ENCODE data around the gene SLC35F3.
"Not testable (repeated sequence)": the region's sequence is repeated elsewhere in the genome, so short reads cannot be mapped to it uniquely, and the experiment has no call there.

SLC35F3 gene

DNA sequence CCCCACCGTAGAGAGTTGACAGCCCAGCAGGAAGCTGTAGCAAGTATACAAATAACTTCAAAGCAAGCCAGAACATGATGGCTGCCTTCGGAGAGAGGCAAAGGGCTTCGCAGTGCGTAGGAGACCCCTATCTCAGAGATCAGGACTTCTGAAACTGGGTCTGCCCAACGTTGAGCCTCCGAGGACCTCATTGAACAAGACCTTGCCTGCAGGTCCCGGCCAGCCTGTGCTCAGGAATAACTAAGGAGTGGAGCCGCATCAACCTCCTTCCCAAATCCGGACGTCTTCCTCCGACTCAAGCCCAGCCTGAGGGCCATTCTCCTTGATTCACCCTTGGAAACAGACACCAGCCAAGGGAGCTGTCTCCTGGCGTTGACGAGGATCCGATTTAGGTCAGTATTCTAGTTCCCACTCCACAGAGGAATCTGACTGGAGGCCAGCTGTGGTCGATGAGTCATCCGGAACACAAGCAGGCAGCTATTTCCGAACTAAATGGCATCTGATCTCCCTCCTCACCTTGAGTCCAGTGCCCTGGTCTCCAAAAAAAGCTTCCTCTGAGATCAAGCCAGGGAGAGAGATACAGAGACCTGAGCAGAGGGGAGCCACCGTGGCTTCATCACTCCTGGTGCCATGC, 302.3 kb downstream of the SLC35F3 start:
- DNase-seq = no peak

DNA sequence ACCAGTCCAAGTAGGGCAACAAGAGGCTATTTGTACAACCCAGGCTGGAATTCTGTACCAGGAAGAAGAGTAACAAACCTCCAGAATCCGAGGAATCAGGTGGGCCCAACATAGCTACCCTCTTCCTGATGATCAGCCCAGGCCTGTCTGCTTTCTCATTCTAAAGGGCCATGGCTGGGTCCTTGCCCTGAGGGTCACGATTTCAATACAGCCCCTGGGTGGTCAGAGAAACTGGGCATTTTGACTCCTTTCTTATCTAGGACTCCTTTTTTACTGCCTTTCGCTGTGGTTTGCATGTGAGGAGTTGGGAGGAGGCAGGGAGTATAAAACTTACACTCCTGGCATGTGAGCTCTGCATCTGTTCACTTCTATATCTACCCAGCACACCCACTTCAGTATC, 303.9 kb downstream of the SLC35F3 start:
- no peak for DNase-seq

DNA sequence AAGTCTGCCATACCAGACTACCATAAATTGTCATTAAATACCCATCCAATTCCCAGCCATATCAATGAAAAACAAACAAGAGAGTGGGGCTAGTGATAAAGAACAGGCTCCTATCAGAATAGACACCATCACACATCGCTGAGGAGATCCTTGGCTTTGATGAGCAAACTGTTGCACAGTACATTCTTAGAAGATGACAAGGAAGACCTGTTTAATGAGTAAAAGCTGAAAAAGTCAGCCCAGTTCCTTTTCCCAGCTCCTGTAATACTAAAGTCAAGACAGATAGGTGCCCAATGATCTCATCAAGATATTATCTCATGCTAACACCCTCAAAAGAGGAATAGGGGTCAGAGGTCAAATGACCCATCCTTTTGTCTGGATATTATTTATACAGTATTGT, 304.3 kb downstream of the SLC35F3 start:
- DNase-seq = no peak

DNA sequence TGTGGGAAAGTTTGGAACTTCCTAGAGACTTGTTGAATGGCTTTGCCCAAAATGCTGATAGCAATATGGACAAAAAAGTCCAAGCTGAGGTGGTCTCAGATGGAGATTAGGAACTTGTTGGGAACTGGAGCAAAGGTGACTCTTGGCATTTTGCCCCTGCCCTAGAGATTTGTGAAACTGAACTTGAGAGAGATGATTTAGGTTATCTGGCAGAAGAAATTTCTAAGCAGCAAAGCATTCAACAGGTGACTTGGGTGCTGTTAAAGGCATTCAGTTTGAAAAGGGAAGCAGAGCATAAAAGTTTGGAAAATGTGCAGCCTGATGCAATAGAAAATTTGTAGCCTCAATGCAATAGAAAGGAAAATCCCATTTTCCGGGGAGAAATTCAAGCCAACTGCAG, 306.0 kb downstream of the SLC35F3 start:
- DNase-seq = not testable (repeated sequence)

DNA sequence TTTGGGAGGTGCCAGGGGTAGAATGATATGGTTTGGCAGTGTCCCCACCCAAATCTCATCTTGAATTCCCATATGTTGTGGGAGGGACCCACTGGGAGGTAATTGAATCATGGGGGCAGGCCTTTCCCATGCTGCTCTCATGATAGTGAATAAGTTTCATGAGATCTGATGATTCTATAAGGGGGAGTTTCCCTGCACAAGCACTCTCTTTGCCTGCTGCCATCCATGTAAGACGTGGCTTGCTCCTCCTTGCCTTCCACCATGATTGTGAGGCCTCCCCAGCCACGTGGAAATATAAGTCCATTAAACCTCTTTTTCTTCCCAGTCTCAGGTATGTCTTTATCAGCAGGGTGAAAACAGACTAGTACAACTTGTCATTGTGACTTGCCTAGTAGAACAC, 307.4 kb downstream of the SLC35F3 start:
- DNase-seq = not testable (repeated sequence)

DNA sequence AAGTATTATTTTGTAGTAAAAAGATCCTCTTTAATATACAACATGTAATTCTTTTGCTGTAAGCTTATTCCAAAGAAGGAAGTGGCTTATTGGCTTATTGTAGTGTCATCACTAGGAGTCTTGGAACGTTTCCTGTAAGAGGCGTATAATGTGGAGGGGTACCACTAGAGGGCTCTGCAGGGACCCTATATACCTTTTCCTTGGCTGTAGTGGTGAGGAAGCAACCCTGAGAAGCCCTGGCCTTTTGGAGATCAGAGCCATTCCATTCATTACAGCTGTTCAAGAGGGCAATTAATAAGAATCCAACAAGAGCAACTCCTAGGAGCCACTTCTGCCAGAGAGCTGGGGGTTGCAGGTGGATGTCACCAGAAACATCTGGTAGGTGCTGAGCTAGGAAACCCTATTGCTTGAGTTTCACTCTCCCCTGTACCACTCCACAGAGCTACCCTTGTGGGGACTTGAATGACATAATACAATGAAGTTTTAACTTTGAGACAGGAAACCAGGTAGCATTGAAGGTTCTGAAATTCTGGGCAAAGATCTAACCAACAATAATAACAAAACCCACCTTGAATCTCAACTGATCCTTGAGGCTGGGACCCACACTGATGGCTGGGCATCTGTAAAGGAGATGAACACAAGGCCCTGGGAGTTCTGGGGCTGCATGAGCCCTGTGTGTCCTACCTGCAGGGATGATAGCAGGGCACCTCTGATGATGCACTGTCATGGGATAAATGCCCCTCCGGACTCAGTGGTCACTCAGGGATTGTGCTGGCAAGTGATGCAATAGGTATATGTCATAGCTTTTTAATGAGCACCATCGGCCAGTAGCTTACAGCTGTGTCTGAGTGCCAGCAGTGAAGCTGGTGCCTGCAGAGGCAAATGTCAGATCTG, 308.5 kb downstream of the SLC35F3 start:
- peak; percentile 12 to 79 for DNase-seq

DNA sequence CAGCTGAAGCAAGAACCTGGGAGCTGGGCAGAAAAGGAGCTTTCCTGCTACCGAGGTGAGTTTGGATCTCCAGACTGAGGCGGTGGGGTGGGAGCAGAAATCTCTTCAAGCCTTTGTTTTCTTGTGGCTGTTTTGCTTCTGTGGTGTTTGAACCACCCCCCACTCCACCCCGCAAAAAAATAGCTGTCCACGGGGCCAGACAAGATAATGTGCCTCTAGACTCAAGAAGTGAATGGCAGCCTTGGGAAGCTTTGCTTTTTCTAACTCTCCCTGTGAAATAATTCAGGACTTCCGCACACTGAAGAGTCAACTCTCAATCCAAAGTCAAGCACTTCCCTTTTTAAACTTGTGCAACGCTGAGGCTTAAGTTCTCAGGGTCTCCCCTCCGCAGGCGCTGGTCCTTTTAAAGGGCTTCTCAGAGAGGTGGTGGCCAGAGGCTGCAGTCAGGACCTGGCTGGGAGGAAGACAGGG, 309.2 kb downstream of the SLC35F3 start:
- DNase-seq = no peak

DNA sequence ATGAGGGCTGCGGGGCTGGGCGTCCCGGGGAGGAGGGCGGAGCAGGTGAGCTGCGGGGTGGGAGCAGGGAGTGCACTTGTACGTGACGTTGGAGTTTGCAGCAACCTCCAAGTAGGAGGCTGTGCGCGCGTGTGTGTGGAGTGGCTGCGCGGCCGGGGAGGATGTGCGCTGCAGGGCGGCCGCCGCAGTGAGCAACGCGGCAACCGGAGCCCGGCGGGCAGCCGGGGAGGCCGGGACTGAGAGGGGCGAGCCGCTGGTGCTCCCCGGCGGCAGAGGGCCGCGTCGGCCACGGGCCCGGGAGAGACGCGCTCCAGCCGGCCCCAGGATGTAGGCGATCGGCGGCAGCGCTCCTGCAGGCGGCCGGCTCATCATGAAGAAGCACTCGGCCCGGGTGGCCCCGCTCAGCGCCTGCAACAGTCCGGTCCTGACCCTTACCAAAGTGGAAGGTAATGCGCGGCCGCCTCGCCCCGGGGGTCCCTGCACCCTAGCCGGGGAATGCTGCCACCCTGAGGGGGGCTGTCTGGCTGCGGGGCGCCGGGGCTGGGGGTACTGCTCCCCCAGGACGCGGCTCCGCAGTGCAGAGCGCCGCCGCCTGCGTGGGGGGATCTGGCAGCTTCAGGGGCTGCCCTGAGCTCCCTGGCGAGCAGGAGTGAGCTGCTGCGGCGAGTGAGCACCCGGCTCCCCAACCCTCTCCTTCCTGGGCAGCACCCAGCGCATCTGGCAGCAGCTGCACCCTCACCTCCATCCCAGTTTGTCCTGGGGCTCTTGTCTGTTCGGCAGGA, 309.8 kb downstream of the SLC35F3 start:
- no peak for DNase-seq

DNA sequence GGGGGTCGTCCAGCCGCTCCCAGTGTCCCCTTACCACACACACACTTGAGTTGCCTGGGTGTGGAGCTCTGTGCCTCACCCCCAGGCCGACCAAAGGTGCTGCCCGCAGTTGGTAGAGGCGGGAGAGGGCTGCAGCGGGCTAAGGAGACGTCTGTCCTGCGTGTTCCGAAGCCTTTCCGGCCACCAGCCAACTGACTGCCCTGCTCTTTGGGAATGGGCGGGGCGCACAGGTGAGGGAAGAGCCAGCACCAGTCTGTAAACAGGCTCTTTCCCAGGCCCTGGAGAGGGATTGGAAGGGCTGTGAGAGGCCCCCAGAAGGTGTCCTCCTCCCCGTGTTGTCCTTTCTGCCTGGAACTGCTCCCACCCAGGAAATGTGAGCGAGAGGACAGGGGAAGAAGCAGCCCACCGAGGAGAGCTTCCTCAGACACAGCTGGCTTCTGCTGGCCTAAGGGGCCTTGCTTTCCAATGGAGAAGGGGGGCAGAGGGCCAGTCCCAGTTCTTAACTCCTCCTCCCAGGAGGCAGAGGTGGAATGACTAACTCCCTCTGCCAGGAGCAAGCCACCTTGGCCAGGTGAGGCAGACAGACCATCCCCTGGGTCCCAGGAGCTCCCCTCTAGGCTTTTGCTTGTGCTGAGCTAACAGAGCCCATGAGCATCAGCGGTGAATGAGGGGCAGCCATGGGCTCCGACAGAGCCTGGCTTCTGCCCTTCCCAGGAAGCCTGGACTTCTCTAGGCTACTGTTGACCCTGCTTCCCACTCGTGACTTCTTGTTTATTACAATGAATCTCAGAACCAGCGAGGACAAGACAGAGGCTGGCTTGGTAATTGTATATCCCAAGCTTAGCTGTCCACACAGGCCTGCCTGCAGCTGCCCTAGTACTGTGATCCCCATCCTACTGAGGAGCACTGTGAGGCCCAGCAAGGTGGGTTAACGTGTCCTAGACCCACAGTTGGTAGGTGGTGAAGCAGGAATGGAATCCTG, 310.7 kb downstream of the SLC35F3 start:
- DNase-seq = no peak

DNA sequence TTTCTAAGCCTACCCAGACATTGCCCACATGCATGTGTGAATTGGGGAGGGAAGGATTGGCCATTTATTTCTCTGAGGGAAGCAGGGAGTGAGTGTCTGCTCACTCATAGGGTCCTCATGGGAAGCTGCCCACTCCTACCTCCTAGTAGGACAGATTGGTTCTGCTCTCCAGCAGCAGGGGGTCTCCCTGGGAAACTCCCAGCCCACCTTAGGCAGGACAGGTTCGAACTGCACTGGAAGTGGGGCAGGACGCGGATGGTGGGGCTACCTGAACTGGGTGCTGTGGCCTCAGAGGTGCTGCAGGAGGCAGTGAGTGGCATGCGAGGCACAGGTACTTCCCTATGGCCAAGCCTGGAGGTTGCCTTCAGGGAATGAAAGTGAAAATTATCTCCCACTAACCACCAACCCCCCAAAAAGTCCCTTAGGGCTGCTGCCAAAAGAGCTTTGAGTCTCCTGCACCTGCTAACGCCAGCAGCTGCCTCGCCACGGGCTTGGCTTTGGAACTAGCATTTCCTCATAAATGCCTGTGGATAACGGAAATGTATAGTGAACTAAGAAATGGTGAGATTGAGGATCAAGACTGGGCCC, 311.7 kb downstream of the SLC35F3 start:
- no peak for DNase-seq

DNA sequence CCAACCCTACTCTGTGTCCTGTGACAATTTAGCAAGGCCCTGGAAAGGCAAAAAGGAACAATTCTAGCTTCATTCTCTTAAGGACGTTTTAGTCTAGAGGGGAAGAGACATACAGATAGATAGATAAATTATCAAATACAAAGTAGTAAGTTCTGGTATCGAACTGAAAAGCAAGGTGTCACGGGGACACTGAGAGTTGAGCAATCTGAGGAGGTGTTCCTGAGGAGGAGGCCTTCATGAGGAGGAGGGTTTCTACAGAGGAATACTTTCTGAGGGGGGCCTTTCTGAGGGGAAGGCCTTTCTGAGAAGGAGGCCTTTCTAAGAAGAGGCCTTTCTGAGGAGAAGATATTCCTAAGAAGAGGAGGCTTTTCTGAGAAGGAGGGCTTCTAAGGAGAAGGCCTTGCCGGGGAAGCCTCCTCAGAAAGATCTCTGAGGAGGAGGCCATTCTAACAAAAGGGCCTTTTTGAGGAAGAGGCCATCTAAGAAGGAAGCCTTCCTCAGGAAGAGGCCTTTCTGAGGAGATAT, 312.9 kb downstream of the SLC35F3 start:
- DNase-seq = no peak

DNA sequence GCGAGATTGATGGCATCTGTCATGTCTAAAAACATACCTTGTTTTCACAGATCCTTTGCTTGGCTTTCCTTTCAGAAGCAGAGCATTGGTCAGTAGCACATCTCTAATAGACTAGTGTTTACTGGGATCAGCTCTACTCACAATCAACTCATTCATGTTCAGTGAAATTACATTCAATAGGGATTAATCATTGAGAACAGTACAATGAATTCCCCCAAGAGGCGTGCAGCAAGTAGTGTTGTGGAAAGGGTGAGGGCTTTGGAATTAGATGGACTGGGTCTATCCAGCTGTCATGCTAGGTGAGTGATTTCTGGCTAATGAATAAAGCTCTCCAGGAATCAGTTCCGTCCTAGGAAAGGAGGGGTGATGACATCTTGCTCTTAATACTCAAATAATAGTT, 313.6 kb downstream of the SLC35F3 start:
- no peak for DNase-seq

DNA sequence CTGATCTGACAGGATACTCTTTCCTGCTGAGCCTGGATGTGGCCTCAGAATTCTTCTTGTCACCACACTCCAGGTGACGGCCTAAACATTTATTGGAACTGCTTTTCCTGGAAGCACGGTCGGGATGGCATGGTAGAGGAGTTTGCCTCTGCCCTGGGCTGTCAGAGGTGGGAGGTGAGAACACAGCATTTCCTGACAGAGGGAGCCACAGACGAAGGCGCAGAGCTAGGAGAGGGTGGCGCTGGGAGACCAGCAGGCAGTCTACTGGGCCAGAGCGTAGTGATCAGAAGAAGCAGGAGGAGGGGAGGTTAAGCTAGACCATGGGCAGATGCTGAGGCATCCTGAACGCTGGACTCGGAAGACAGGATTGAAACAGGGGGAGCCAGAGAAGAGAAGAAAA, 315.2 kb downstream of the SLC35F3 start:
- no peak for DNase-seq

DNA sequence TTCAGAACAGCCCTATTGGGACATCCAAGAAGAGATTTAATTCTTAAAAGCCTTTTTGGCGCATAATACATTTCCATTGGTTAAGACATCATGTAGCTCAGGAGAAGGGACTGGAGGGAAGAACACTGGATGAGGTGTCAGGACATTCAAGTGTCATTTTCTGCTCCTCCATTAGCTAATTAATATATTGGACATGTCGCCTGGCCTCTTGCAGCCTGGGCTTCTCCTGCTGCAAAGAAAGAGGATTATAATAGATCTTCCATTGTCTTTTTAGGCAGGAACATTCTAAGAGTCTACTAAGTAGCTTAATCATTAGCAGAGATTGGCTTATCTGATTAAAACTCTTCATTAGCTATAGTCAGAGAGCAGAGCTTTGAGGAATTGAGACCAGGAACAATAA, 317.1 kb downstream of the SLC35F3 start:
- no peak for DNase-seq

DNA sequence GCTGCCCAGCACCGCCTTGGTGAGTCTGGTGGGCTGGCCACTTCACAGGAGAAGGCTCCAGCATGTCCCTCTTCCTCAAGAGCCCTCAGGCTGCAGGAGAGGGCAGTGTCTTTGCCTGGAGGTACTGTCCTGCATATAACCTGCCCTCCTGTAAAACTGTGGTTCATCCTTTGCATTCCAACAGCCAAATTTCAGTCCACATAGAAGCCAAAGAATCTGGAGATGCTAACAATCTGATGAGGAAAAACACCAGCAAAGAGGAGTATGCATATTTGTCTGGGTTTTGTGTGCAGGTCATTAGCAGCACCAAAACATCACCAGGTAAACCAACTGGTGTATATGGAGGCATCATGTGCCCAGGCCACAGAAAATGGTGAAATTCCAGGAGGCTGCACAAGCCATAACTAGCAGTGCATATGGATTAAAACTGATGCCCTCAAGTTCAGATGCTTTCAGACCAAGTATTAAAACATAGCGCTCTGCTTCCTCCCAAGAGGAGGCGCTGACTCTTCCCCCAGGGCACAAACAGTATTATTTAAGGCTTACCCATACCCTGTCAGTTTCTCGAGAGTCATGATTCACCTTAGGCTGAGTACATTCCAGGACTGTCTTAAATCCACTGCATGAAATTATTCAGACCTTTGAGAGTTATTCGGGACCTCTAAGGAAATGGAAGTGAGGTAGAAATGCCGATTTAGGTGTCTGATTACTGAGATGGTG, 318.2 kb downstream of the SLC35F3 start:
- no peak for DNase-seq

DNA sequence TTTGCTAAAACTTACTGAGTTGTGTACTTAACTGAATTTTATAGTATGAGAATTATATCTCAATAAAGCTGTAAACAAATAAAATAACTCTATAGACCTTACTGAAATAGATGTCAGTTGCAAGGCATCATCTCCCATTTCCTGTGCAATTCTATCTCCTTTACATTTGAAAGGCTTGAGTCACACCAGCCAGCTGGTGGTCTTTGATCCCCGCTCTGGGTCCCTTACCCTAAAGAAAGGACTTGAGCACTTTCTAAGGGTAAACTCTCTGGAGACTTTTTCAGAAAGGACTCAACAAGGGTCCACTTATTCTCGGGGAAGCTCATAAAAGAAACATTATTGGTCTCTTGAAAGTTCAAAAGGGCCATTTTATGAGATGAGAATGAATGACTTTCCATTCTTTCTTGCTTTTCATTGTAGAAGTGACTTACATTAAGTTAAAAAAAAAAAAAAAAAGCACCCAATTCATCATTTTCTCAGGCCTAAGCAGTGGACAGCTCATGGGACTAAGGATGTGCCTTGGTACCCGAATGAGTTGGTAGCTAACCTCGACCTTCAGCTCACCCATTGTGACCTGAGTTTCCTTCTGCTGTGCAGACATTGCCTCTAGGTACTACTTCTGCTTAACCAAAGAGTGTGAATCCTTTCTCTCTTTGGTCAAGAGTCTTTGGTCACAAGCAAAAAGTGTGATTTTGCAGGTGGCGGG, 321.8 kb downstream of the SLC35F3 start:
- no peak for DNase-seq

DNA sequence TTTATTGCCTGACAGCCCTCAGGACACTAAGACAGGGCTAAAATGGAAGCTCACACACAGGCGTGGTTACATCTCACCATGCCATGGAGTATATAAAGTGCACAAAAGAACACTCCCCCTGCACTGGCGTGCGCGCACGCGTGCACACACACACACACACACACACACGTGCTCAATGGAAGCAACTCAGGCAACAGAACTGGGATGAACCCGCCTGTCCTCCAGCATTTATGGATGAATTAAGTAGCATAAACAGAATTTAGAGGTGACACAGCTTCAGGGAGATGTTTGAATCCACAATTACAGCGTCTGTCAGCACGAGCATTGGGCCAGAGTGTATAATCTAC, 322.3 kb downstream of the SLC35F3 start:
- no peak for DNase-seq

DNA sequence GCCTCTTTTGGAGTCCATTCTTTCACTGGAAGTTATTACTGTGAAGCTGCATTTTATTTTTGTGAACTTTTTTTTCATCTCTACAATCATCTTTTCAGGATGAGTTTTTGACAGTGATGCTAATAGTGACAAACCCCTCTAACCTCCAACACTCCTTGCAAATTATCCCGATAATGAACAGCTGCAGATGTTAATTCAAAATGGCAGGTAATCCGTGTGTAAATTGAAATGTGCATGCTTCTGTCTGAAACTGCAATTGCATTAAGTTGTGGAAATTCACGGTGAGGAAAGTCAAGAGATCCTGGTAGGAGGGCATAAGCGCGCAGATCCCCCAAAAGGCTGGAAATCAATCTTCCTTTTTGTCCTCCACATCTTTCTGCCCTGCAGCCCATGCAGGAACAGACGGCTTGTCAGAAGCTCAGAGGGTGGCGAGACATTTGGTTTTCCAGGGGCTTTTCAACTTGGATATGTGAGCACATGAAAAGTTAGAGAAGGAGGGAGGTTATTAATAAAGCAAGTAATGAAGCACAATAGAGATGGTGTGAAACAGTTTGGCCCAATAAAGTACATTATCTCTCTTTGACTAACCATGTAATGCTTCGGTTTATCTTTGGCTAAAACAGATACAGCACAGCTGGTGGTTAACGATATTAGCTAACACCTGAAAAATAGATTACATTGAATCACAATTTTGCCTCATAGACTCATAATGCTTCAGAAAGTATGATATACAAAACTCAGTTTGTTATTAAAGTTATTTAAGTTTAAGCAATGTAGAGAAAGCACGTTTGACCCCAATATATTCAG, 325.3 kb downstream of the SLC35F3 start:
- DNase-seq = no peak

DNA sequence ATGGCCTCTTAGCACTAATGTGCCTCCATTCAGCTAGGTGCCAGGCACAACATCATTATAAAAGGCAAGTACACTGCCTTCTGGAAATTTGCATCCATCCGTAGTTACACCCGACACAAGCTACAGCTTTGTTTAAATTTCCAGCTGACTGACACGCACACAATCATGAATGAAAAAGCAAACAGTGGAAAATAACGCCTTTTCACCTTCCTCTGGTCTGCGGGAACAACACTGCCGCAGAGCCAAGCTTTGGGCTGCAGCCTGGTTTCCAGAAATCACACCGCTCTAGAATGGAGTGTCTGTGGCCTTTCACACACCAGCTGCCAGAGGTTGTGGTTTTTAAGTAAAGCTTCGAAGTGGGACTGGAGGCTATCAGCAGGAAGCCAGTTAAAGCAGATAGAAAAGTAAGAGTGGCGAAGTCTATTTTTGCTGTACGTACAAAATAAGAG, 326.0 kb downstream of the SLC35F3 start:
- peak in 1 of 2 experiments; percentile 31 for DNase-seq
